Astrocyte (in vitro differentiated cells and primary cell): ENCODE data around the gene CERS6.

ENCODE experiments used
- EZH2 ChIP-seq: IDR thresholded peaks from 2 replicates; pipeline ENCODE4 v1.6.1; 2012; ENCODE audit warnings: mild to moderate bottlenecking, low read length, inconsistent platforms; ENCODE audit not compliant: insufficient read depth
- TF ChIP-seq, protein P1 (sequence below): IDR thresholded peaks from 2 replicates; pipeline ENCODE4 v1.5.1; 2011; ENCODE audit warnings: low read depth, mild to moderate bottlenecking, inconsistent platforms, low read length, moderate library complexity; ENCODE audit not compliant: insufficient read depth

- TF ChIP-seq, protein P1, sequence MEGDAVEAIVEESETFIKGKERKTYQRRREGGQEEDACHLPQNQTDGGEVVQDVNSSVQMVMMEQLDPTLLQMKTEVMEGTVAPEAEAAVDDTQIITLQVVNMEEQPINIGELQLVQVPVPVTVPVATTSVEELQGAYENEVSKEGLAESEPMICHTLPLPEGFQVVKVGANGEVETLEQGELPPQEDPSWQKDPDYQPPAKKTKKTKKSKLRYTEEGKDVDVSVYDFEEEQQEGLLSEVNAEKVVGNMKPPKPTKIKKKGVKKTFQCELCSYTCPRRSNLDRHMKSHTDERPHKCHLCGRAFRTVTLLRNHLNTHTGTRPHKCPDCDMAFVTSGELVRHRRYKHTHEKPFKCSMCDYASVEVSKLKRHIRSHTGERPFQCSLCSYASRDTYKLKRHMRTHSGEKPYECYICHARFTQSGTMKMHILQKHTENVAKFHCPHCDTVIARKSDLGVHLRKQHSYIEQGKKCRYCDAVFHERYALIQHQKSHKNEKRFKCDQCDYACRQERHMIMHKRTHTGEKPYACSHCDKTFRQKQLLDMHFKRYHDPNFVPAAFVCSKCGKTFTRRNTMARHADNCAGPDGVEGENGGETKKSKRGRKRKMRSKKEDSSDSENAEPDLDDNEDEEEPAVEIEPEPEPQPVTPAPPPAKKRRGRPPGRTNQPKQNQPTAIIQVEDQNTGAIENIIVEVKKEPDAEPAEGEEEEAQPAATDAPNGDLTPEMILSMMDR: no peak
- TF ChIP-seq EZH2: no peak
Observed at GRCh38 chr2:168456521-168457189, 583 bp downstream of the CERS6 start.
